ENCODE results near the gene EME1.

EME1 gene

GRCh38 chr17:50352693-50353599, 20.1 kb upstream of the EME1 start:
- DNase-seq (ENCODE audit: low read depth, low spot score): no peak
- no peak overlapping the region for H3K27ac ChIP-seq
- no peaks in the 10 kb centered on the region for H3K9me3 ChIP-seq (ENCODE audit: low read depth, low read length)

GRCh38 chr17:50353600-50354195, 19.3 kb upstream of the EME1 start:
- Histone ChIP-seq H3K4me3 (no peak overlapping the region), H3K36me3 (ENCODE audit: insufficient read depth, low read length) (peaks cover 32% of the 10 kb centered on the region), H3K9me3 (ENCODE audit: low read depth, low read length) (no peaks in the 10 kb centered on the region), H3K9ac (ENCODE audit: insufficient read length) (no peak overlapping the region), H3K27ac (no peak overlapping the region)
- DNase-seq (ENCODE audit: low read depth, low spot score): no peak
- TF ChIP-seq FOXP2 (optimal IDR thresholded peaks at IDR 0.05; ENCODE audit: control extremely low read depth, extremely low read length, insufficient read depth) (no peak), POLR2AphosphoS5 (IDR thresholded peaks at IDR 0.05; ENCODE audit: borderline replicate concordance, low read depth, low read length) (no peak), EZH2 (IDR thresholded peaks at IDR 0.05) (no peak)

More at GRCh38 chr17:50352693-50353599, 20.1 kb upstream of the EME1 start:
- TF ChIP-seq EZH2 (IDR thresholded peaks at IDR 0.05) (no peak), POLR2AphosphoS5 (IDR thresholded peaks at IDR 0.05; ENCODE audit: borderline replicate concordance, low read depth, low read length) (no peak)
- Histone ChIP-seq H3K36me3 (ENCODE audit: insufficient read depth, low read length) (peaks cover 25% of the 10 kb centered on the region; the same call in 1 of the 2 replicates), H3K9ac (ENCODE audit: insufficient read length) (no peak overlapping the region), H3K4me3 (no peak overlapping the region)

GRCh38 chr17:50354198-50354597, 18.8 kb upstream of the EME1 start:
- H3K36me3 ChIP-seq (ENCODE audit: insufficient read depth, low read length): peaks cover 37% of the 10 kb centered on the region
- TF ChIP-seq FOXP2 (optimal IDR thresholded peaks at IDR 0.05; ENCODE audit: control extremely low read depth, extremely low read length, insufficient read depth) (no peak), POLR2AphosphoS5 (IDR thresholded peaks at IDR 0.05; ENCODE audit: borderline replicate concordance, low read depth, low read length) (no peak), EZH2 (IDR thresholded peaks at IDR 0.05) (no peak)
- no peak overlapping the region for H3K27ac ChIP-seq
- H3K4me3 ChIP-seq: no peak overlapping the region
- no peak for DNase-seq (ENCODE audit: low read depth, low spot score)
- no peaks in the 10 kb centered on the region for H3K9me3 ChIP-seq (ENCODE audit: low read depth, low read length)
- no peak overlapping the region for H3K9ac ChIP-seq (ENCODE audit: insufficient read length)

- Histone ChIP-seq H3K4me3 (no peak overlapping the region), H3K27ac (no peak overlapping the region), H3K36me3 (ENCODE audit: insufficient read depth, low read length) (peaks cover 37% of the 10 kb centered on the region), H3K9ac (ENCODE audit: insufficient read length) (no peak overlapping the region), H3K9me3 (ENCODE audit: low read depth, low read length) (no peaks in the 10 kb centered on the region)
- TF ChIP-seq EZH2 (IDR thresholded peaks at IDR 0.05) (no peak), POLR2AphosphoS5 (IDR thresholded peaks at IDR 0.05; ENCODE audit: borderline replicate concordance, low read depth, low read length) (no peak), FOXP2 (optimal IDR thresholded peaks at IDR 0.05; ENCODE audit: control extremely low read depth, extremely low read length, insufficient read depth) (no peak)
- no peak for DNase-seq (ENCODE audit: low read depth, low spot score)
Measured at GRCh38 chr17:50354776-50355175, 18.3 kb upstream of the EME1 start.

- no peak overlapping the region for H3K4me3 ChIP-seq
- no peak overlapping the region for H3K27ac ChIP-seq
- DNase-seq (ENCODE audit: low read depth, low spot score): no peak
- TF ChIP-seq EZH2 (IDR thresholded peaks at IDR 0.05): no peak
- no peak overlapping the region for H3K9ac ChIP-seq (ENCODE audit: insufficient read length)
- peaks cover 37% of the 10 kb centered on the region for H3K36me3 ChIP-seq (ENCODE audit: insufficient read depth, low read length)
- no peaks in the 10 kb centered on the region for H3K9me3 ChIP-seq (ENCODE audit: low read depth, low read length)
Measured at GRCh38 chr17:50355336-50355700, 17.7 kb upstream of the EME1 start.

- peaks cover 37% of the 10 kb centered on the region for H3K36me3 ChIP-seq (ENCODE audit: insufficient read depth, low read length)
- no peaks in the 10 kb centered on the region for H3K9me3 ChIP-seq (ENCODE audit: low read depth, low read length)
- DNase-seq (ENCODE audit: low read depth, low spot score): no peak
- H3K27ac ChIP-seq: no peak overlapping the region
- H3K9ac ChIP-seq (ENCODE audit: insufficient read length): no peak overlapping the region
- H3K4me3 ChIP-seq: no peak overlapping the region
- no peak for TF ChIP-seq FOXP2 (optimal IDR thresholded peaks at IDR 0.05; ENCODE audit: control extremely low read depth, extremely low read length, insufficient read depth)
- no peak for TF ChIP-seq POLR2AphosphoS5 (IDR thresholded peaks at IDR 0.05; ENCODE audit: borderline replicate concordance, low read depth, low read length)
- no peak for TF ChIP-seq EZH2 (IDR thresholded peaks at IDR 0.05)
Measured at GRCh38 chr17:50355701-50356341, 17.2 kb upstream of the EME1 start.

GRCh38 chr17:50356418-50356817, 16.6 kb upstream of the EME1 start:
- Histone ChIP-seq H3K4me3 (no peak overlapping the region), H3K9me3 (ENCODE audit: low read depth, low read length) (no peaks in the 10 kb centered on the region), H3K36me3 (ENCODE audit: insufficient read depth, low read length) (peaks cover 37% of the 10 kb centered on the region), H3K27ac (no peak overlapping the region), H3K9ac (ENCODE audit: insufficient read length) (no peak overlapping the region)
- DNase-seq (ENCODE audit: low read depth, low spot score): no peak
- TF ChIP-seq EZH2 (IDR thresholded peaks at IDR 0.05) (no peak), FOXP2 (optimal IDR thresholded peaks at IDR 0.05; ENCODE audit: control extremely low read depth, extremely low read length, insufficient read depth) (no peak), POLR2AphosphoS5 (IDR thresholded peaks at IDR 0.05; ENCODE audit: borderline replicate concordance, low read depth, low read length) (no peak)

- DNase-seq (ENCODE audit: low read depth, low spot score): no peak
- H3K9me3 ChIP-seq (ENCODE audit: low read depth, low read length): no peaks in the 10 kb centered on the region
- no peak overlapping the region for H3K4me3 ChIP-seq
- TF ChIP-seq POLR2AphosphoS5 (IDR thresholded peaks at IDR 0.05; ENCODE audit: borderline replicate concordance, low read depth, low read length) (no peak), EZH2 (IDR thresholded peaks at IDR 0.05) (no peak), FOXP2 (optimal IDR thresholded peaks at IDR 0.05; ENCODE audit: control extremely low read depth, extremely low read length, insufficient read depth) (no peak)
- H3K36me3 ChIP-seq (ENCODE audit: insufficient read depth, low read length): peaks cover 37% of the 10 kb centered on the region
- no peak overlapping the region for H3K27ac ChIP-seq
- H3K9ac ChIP-seq (ENCODE audit: insufficient read length): no peak overlapping the region
Measured at GRCh38 chr17:50356892-50357510, 16.0 kb upstream of the EME1 start.
